HG03175 (cell line): ENCODE data around the gene SLC35B3.
A peak's percentile ranks its signal among the peaks of the same experiment; 100 is the strongest.
"Not testable (repeated sequence)": the region's sequence is repeated elsewhere in the genome, so short reads cannot be mapped to it uniquely, and the experiment has no call there.

ENCODE experiments used
- ATAC-seq: cut with Tn5 transposase; IDR thresholded peaks from one replicate; pipeline ENCODE4 v1.9.1; 2021; ENCODE audit warnings: mild to moderate bottlenecking, moderate library complexity; ENCODE audit not compliant: unreplicated experiment

Gene SLC35B3

DNA sequence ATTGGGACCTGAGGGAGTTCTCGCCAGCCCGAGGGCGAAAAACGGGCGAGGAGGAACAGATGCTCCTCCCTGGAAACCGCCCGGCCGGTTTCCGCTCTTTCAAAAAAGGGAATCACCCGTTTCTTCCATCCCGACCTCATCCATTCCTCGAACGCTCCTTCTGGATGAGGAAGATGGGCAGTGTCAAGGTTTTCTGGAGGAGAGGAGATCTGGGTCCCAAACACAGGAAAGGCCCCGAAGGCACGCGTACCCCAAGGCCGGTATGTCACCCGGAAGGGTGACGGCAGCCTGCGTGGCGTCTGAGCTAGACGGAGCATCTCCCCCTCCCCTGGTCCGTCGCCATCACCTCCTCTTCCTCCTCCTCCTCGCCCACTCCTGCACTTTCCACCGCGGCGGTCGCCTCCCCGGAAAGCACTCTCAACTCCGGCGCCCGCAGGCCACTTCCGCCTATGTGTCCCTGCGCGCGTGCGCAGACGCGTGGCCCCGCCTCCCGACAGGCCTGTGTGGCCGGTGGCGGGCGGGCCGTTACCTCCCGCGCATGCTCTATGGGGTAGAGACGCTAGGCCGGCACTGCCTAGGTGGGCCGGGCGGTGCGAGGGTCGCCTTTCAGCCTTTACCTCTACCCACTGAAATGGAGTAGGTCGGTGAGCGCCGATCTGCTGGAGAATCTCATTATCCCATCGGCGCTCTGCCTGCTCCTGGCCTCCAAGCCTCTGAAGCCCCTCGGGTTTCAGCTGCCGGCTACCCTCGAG lies at the start of gene SLC35B3:
TSS of gene SLC35B3 (minus strand) at position 453 of the 752 bp plus-strand sequence.
- peak; percentile 96 for ATAC-seq

- ATAC-seq, result no peak
These were observed 48.3 kb upstream of the SLC35B3 start for GRCh38 chr6:8483650-8484049.

GRCh38 chr6:8481727-8482126 lies 46.4 kb upstream of the SLC35B3 start:
- ATAC-seq, result no peak

DNA sequence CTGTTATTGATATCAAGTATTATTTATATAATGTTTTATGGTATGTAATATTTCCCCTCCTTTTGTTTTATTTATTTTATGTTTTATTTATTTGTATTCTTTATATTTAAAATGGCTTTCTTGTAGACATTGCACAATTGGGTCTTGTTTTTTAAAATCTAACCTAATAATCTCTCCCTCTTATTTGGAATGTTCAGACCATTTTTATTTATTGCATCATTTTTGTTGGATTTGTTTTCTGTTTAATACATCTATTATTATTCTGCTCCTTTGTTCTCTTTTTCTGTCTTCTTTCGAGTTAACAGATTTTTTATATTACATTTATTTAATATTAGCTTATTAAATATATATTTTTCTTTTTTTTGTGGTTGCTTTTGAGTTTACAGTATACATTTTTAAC lies 43.1 kb upstream of the SLC35B3 start:
- no peak for ATAC-seq

DNA sequence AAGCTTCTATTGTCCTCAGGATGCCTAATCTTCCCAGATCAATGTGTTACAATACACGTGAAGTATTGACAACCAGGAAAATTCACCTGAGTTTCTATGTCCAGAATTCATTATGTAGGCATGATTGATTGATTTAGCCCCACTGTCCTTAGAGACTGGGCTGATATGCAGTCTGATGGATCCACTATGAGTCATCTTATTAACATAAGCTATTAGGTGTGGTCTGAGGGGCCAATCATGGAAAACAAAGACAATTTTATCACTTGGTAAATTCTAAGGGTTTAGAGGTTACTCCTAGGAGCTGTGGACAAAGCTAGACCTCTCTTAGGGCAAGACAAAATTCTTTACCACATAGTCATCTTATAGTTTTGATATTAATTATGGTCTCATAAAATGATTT lies 41.3 kb upstream of the SLC35B3 start:
- ATAC-seq, result no peak

DNA sequence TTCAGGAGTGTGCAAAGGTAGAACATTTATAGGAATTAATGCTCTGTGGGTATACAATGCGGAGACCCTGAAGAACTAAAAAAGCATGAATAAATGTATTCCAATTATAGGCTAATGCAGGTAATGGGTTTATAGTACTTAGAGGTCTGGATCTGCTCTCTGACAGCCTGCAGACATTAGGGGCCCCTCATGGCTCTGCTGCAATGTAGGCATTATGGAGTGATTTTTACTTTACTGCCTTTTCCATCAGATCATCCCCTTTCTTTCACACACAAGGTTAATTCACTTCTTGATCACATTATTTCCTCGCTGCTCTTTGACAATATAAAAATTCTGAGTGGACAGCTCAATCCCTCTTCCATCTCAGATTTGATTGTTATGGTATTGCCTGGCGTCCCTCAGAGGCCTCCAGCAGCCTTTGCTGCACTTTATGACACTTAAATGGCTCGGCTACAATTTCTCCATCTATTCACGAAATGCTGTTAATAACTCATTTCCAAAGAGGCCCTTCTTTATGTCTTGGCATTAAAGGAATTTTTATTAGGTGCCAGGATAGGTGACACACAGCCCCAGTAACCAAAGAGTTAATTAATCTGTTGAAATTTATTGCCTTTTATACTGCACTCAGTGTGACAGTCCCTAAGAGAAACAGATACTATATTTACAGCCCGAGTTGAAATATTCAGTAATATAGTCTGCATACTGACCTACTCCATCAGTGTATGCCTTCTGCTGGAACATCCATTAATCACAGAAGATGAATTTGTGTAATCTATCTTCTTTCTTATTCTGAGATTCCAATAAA lies 33.4 kb upstream of the SLC35B3 start:
- ATAC-seq, result no peak

GRCh38 chr6:8462694-8463093 lies 27.3 kb upstream of the SLC35B3 start:
- ATAC-seq, result no peak

GRCh38 chr6:8462169-8462568 lies 26.8 kb upstream of the SLC35B3 start:
- ATAC-seq, result no peak

DNA sequence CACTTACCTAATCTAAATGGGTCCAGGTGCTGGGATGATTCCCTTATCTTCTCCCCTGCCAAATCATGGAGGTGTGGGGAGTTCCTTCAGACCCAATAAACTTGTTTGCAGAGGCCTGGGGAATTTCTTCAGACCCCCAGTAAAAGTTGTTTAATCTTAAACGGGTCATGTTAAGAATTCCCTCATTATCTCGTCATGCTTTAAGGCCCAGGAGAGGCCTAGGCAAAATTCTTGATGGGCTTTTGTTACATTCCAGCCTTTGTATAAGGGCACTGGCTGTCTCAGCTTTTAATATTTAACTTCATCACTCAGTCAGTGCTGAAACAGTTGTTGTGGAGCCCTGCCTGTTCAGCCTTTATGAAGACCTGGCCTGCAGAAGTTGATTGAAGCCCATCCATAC lies 11.0 kb upstream of the SLC35B3 start:
- ATAC-seq, result no peak

- ATAC-seq, result not testable (repeated sequence)
These were observed 10.6 kb upstream of the SLC35B3 start for GRCh38 chr6:8445930-8446329.

GRCh38 chr6:8442150-8442549 lies 6.8 kb upstream of the SLC35B3 start:
- no peak for ATAC-seq

- ATAC-seq, result no peak
These were observed 6.1 kb upstream of the SLC35B3 start for GRCh38 chr6:8441452-8441851.

GRCh38 chr6:8439601-8440268 lies 4.4 kb upstream of the SLC35B3 start:
- ATAC-seq, result no peak

DNA sequence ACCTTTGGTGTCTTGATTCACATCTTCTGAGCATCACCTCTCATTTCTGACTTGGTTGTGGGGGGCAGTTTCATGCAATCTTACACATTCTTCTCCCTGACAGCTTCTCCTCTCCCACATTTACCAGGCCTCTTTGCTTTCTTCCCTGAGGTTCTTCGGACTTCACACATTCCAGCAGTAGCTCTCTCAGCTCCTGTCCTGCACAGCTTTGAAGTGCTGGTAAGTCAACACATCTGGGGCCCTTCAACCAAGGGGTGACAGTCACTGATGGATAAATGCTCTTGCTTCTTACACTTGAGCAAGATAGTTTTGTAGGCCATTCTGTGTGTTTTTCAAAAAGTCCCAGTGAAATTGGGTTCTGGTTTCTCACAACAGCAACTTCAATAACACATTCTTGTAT lies 2.5 kb upstream of the SLC35B3 start:
- no peak for ATAC-seq

- no peak for ATAC-seq
These were observed 1.6 kb upstream of the SLC35B3 start for GRCh38 chr6:8436966-8437365.

DNA sequence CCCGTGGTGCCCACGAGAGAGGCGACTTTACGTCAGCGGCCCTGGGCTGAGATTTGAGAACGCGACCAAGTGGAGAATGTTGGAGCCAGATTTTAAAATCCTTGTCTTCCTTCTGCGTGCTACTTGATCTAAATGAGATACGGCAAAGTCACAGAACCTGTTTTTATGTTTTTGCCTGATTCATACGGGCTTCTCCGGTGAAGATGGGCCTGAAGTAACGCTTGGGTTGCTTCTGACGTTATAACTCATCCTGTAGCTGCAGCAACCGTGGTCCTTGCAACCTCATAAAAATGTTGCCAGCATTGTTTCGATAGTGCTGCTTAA lies 462 bp upstream of the SLC35B3 start:
- ATAC-seq, result no peak

DNA sequence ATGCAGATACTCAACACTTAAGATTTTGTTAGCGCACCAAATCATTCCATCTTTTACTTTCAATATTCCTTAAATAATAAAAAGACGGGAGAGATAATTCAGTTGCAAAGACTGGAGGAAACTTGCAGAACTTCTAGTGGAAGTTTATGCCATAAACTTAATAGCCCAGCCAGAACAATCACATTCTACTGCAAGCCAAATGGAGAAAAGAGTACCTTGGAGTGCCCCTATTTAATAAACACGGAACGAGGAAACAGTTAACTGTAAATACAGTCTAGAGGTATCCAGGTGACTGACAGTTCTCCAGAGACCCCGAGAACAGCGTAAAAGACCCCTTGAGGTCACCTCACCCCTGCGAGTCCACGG lies 635 bp downstream of the SLC35B3 start:
- ATAC-seq, result peak; percentile 22

- ATAC-seq, result no peak
These were observed 2.7 kb downstream of the SLC35B3 start for GRCh38 chr6:8432614-8433013.

- no peak for ATAC-seq
These were observed 5.5 kb downstream of the SLC35B3 start for GRCh38 chr6:8429821-8430220.

DNA sequence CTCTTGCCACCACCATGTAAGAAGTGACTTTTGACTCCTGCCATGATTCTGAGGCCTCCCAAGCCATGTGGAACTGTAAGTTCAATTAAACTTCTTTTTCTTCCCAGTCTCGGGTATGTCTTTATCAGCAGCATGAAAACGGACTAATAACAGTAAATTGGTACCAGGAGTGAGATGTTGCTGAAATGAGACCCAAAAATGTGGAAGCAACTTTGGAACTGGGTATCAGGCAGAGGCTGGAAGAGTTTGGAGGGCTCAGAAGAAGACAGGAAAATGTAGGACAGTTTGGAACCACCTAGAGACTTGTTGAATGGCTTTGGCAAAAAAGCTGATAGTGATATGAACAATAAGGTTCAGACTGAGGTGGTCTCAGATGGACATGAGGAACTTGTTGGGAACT lies 8.8 kb downstream of the SLC35B3 start:
- ATAC-seq, result not testable (repeated sequence)

DNA sequence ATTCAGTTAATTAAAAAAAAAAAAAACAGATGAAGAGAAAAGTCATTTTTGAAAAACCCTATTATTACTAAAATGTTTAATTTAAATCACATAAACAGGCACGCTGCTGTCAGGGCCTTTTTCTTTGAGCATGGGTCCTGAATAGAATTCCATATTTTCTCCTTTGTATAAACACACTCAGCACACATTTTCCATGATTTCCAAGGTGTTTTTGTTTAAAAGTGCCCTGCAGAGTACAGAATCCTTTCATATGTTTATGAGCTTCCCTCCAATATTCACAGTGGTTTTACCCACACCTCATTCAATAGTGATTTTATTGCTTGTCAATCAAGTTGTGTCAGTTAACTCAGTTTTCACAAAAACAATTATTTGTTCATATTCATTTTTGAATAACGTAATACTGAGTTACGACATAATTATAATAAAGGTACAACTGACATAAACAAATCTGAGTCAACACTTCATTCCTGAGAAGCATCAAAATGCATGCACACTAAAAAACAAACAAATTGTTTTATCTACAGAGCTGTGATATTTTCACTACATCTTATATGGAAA lies 15.2 kb downstream of the SLC35B3 start:
- no peak for ATAC-seq

DNA sequence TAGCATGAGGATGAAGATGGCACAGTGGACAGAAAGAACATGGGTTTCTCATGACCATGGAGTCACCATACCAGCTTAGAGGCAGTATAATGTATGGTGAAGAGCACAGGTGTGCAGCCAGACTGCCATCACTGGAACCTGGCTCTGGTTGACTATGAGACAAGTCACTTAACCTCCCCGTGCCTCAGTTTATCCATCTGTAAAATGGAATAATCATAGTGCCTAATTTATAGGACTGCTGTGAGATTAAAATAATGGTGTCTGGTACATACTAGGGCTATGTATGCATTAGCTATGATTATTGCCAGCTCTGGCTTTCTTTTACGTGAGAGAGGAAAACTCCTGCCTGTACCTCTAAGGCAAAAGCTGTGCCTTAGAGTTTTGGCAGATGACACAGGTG lies 19.4 kb downstream of the SLC35B3 start:
- ATAC-seq, result no peak
